Measurements from ENCODE around the gene HNRNPH2. TPM values are rescaled to one million over a fixed set of nuclear protein-coding genes. Genes with fewer than 3 reads are reported as not detected.

The HNRNPH2 gene
- total RNA-seq, 1 experiment from 2014 or later = 82.3 TPM

DNA sequence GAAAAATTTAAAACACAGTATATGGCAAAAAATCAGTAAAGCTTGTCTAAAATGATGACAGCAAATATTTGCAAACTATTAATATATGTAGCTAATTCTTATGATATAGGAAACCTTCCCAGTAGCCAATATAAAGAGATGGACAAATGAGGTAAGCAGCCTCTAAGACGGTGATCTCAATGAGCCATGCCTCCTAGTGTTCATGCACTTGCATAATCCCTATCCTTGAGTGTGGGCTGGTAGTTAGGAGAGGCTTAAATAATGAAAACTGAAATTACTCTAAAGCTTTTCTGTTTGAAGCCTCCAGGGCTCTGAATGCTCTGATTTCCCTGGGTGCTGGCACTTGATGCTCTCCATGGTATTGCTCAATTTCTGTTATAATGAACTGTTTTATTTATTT lies 52.6 kb downstream of the HNRNPH2 start:
- DNase-seq (ENCODE audit: low spot score) = no peak

DNA sequence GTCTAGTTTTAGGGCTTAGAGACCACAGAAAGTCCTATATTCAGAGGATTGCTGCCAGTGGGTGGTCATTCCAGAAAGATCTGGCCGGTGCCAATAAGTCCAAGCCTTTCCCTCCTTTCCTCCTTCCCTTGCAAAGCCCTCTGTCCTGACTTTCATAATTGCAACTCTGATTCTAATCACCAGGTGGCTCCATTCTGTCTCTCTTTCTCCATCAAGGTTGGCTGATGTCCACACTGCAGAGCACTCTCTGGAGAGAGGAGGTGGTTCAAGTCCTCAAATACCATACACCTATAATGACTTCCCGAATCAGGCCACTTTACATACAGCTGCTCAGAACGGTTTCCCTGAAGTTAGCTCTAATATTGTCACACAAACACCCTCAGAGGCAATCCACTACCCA lies 54.9 kb downstream of the HNRNPH2 start:
- DNase-seq (ENCODE audit: low spot score) = peak; percentile 23

Other genes starting within 250 kb of the HNRNPH2 start
- 0.14 TPM in 1 of 2 replicates, not detected in the other for gene DRP2, start 188.4 kb upstream of the HNRNPH2 start, total RNA-seq (2014; rRNA removed; shearing (Covaris generic))
- gene TAF7L, start 116.9 kb upstream of the HNRNPH2 start, total RNA-seq (2014; rRNA removed; shearing (Covaris generic)) = not detected in 2 replicates
- gene TIMM8A, start 59.5 kb upstream of the HNRNPH2 start, total RNA-seq (2014; rRNA removed; shearing (Covaris generic)) = 4.5 and 8.2 TPM in 2 replicates
- not detected in 2 replicates for gene BTK, start 22.0 kb upstream of the HNRNPH2 start, total RNA-seq (2014; rRNA removed; shearing (Covaris generic))
- gene RPL36A, start 17.2 kb upstream of the HNRNPH2 start, total RNA-seq (2014; rRNA removed; shearing (Covaris generic)) = 1,862 and 2,508 TPM in 2 replicates
- gene GLA, start 297 bp upstream of the HNRNPH2 start, total RNA-seq (2014; rRNA removed; shearing (Covaris generic)) = 192 and 209 TPM in 2 replicates
- 0.37 and 1.9 TPM in 2 replicates for gene ARMCX4, start 77.2 kb downstream of the HNRNPH2 start, total RNA-seq (2014; rRNA removed; shearing (Covaris generic))
- gene ARMCX1, start 142.3 kb downstream of the HNRNPH2 start, total RNA-seq (2014; rRNA removed; shearing (Covaris generic)) = 23.2 and 24.4 TPM in 2 replicates
- 17.1 and 18.9 TPM in 2 replicates for gene ARMCX6, start 209.8 kb downstream of the HNRNPH2 start, total RNA-seq (2014; rRNA removed; shearing (Covaris generic))
- 13.0 and 18.4 TPM in 2 replicates for gene ARMCX3, start 214.9 kb downstream of the HNRNPH2 start, total RNA-seq (2014; rRNA removed; shearing (Covaris generic))

All from H4 (cell line).